ENCODE measurements around the gene AAK1.
"Not testable (repeated sequence)": the region's sequence is repeated elsewhere in the genome, so short reads cannot be mapped to it uniquely, and the experiment has no call there.

GRCh38 chr2:69550511-69550910 lies 93.0 kb downstream of the AAK1 start:
- not testable (repeated sequence) for TF ChIP-seq CTCF (IDR thresholded peaks at IDR 0.05; ENCODE audit: low read depth, low read length); EZH2phosphoT487 (IDR thresholded peaks at IDR 0.05; ENCODE audit: low read depth)

Data from OCI-LY3 (cell line).